NK-92 (cell line): ENCODE results near the gene FOXD4L3.
"Not testable (repeated sequence)": the region's sequence is repeated elsewhere in the genome, so short reads cannot be mapped to it uniquely, and the experiment has no call there.

Experiments used
- DNase-seq: peaks from one replicate; lab custom pipeline; 2025; ENCODE audit not compliant: unreplicated experiment; lab: John Stamatoyannopoulos, UW

FOXD4L3 gene

DNA sequence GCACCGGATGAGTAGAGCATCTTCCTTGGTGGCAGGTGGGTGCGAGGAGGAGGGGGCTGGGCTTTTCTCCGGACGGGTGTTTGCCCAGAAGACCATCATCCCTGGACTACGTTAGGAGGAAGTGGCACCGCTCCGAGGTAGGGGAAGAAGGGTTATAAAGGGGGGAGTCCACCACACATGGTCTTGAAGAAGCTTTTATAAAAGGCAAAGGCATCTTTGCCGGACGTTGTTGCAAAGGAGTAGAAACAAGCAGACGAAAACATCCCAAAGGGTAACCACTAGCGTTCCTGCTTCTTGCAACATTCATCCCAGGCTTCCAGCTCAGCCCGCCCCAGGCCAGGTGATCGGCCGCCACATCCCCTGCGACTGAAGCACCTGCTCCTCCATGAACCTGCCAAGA lies at the start of gene FOXD4L3:
FOXD4L3 (plus strand) TSS at position 301 of the 400 bp plus-strand sequence; CDS start at position 386, 85 bp downstream.
- not testable (repeated sequence) for DNase-seq

GRCh38 chr9:68281041-68281440 lies 21.6 kb upstream of the FOXD4L3 start:
- not testable (repeated sequence) for DNase-seq

- not testable (repeated sequence) for DNase-seq
Observed at GRCh38 chr9:68303771-68304170, 1.1 kb downstream of the FOXD4L3 start.

GRCh38 chr9:68304212-68304611 lies 1.5 kb downstream of the FOXD4L3 start:
- not testable (repeated sequence) for DNase-seq

DNA sequence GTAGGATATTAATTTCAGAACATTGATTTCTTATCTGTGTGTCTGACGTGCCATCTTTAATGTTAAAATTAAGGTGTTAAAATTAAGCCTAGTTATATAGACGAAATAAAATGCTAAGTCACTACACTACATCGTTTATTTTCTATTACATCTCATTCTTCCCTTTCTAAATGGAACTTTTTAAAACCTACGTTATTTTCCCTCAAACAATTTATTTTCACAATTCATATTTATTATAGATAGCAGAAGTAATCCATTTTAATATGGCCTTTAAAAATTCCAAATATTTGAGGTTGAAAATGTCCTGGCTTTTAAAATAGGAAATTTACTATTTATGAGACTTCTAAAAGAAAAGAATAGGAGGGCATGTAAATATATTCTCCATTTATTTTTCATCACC lies 2.1 kb downstream of the FOXD4L3 start:
- not testable (repeated sequence) for DNase-seq

- DNase-seq: not testable (repeated sequence)
Observed at GRCh38 chr9:68305680-68306285, 3.1 kb downstream of the FOXD4L3 start.

GRCh38 chr9:68306391-68306964 lies 3.8 kb downstream of the FOXD4L3 start:
- not testable (repeated sequence) for DNase-seq

GRCh38 chr9:68307127-68307526 lies 4.5 kb downstream of the FOXD4L3 start:
- not testable (repeated sequence) for DNase-seq

GRCh38 chr9:68307654-68308053 lies 5.0 kb downstream of the FOXD4L3 start:
- not testable (repeated sequence) for DNase-seq

GRCh38 chr9:68311208-68311607 lies 8.5 kb downstream of the FOXD4L3 start:
- DNase-seq: not testable (repeated sequence)

DNA sequence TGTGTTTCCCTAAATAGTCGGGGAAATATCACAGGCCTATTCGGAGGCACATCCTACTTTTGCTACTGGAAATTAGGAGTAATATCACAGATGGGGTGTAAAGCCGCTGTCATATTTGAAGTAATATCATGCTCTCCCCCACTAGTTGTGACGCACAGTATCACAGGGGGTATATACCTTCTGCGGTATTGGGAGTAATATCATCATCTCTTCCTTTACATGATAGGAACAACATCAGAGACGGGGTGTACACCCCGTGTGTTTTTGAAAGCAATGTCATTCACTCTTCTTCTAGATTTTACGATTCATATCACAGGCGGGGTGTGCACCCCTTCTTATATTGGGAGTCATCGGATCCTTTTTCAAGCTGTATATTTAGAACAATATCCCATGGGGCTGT lies 15.5 kb downstream of the FOXD4L3 start:
- not testable (repeated sequence) for DNase-seq

DNA sequence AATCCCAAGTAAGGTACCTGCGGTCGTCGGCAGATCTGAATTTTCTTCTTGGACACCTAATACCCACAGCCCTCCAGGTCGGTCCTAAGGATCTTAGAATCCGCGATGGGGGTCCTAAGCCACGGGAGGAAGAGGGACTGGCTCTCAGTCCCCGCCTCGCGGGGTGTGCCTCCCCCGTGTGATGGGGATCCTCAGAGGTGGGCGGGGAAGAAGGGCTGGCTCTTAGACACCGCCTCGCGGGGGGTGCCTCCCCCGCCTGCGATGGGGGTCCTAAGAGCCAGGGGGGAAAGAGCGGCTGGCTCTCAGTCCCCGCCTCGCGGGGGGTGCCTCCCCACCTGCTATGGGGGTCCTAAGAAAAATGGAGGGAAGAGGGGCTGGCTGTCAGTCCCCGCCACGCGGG lies 21.1 kb downstream of the FOXD4L3 start:
- DNase-seq: not testable (repeated sequence)

GRCh38 chr9:68324518-68324917 lies 21.9 kb downstream of the FOXD4L3 start:
- not testable (repeated sequence) for DNase-seq

- DNase-seq: not testable (repeated sequence)
Observed at GRCh38 chr9:68329106-68329505, 26.4 kb downstream of the FOXD4L3 start.

DNA sequence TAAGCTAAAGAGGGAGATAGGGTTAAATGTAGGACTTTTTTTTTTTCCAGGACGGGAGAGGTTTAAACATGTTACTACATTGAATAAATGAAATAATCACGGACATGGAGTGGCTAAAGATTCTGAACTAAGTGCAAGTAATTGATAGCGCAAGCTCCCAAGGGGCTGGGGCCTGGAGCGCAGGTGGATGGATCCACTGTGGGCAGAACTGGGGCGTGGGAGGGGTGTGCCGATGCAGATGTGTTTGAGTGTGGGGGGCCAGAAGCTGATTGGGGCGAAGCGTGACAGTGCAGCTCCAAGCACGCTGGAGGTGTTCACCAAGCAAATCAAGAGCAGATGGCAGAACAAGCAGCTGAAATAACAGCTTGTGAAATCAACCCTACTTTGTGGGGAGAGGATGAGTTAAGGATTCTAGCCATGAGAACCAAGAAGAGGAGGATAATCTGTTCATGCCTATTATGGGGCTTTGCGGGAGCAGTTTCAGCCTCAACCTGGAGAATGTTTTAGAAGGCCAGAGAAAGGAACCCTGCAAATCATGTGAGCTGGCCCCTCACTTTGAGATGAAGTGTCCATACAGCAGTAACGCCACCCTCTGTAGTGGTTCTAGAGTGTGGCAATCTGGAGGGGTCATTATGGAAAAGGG lies 28.0 kb downstream of the FOXD4L3 start:
- not testable (repeated sequence) for DNase-seq

DNA sequence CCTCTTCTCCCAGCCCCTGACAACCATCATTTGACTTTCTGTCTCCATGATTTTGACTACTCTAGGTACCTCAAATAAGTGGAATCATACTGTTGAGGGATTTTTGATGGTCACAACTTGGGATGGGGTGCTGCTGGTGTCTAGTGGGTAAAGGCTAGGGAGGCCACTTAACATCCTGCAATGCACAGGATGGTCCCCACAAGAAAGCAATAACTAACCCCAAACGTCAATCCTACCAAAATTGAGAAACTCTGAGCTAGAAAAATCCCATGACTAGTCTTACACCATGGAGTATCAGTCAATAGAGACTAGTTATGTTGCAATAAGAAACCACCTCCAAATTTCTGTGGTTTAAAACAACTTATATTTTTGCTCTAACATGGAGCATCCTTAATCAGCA lies 29.5 kb downstream of the FOXD4L3 start:
- DNase-seq: not testable (repeated sequence)

DNA sequence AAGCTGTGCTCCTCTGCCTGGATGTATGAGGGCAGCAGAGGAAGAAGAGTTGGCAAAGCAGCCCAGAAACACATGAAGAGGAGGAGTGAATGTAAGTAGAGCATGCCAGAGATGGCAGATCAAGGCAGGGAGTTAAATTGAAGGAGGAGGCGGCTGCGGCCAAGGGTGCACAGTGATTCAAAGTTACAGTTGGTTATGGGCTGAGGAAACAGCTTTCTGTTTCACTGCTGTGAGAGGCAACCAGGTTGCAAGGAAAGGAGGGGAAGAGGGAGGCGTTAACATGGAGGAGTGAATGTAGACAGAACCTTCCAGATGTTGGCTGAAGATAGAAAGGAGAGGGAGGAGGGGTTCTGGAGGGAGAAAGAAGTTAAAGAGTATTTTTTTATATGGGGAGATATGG lies 33.3 kb downstream of the FOXD4L3 start:
- not testable (repeated sequence) for DNase-seq

GRCh38 chr9:68336639-68337339 lies 34.1 kb downstream of the FOXD4L3 start:
- DNase-seq: not testable (repeated sequence)

DNA sequence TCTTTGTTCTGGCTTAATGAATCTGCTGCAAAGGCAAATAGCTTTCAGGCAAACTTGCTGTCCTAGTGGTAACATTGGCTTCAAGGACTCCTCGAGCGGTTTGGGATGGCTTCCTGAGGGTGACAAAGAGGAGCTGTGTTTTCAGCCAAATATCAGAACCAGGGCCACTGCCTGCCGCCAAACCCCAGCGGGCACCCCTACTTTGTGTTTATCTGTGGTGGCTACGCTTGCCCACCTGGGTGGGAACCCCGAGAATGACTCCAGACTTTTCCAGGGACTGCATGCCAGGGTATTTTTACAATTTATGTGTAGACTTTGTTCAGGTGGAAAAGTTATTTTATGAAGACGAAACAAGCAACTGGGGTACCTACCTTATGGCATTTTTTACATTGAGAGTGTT lies 35.3 kb downstream of the FOXD4L3 start:
- DNase-seq: not testable (repeated sequence)

- DNase-seq: not testable (repeated sequence)
Observed at GRCh38 chr9:68342265-68343025, 39.8 kb downstream of the FOXD4L3 start.

GRCh38 chr9:68343242-68343641 lies 40.6 kb downstream of the FOXD4L3 start:
- not testable (repeated sequence) for DNase-seq
